H1 (cell line): Measurements from ENCODE around the gene CCDC71L. TPM values are rescaled to one million over a fixed set of nuclear protein-coding genes. Genes with fewer than 3 reads are reported as not detected.

Experiments
- CTCF ChIA-PET: fragments of 300-600 bp; sonication (Branson Sonifier 250); formaldehyde crosslinking; loops from one replicate; lab custom pipeline; 2021; ENCODE audit not compliant: partially characterized antibody; lab: Charles Lee
- POLR2A ChIA-PET: fragments of 300-600 bp; sonication (Branson Sonifier 250); formaldehyde crosslinking; loops from one replicate; lab custom pipeline; 2021; ENCODE audit warnings: inconsistent platforms; ENCODE audit not compliant: partially characterized antibody; lab: Charles Lee
- DNase-seq, 2 experiments: peaks; one replicate each; pipeline versions ENCODE4 v3.0.0 to v3.0.0-alpha.2; 2010 to 2022; ENCODE audit warnings: low spot score in 2 of 2, low read depth in 1 of 2, mixed read lengths in 1 of 2
- FAIRE-seq: peaks from 2 replicates; lab custom pipeline; 2011; peaks lifted over from hg19 to GRCh38; lab: Jason Lieb, UNC
- H2AFZ ChIP-seq: 2 replicates; pipeline ENCODE4 v1.8.1; 2012; ENCODE audit warnings: low read length, inconsistent platforms
- H2AK5ac ChIP-seq: 2 replicates; pipeline ENCODE4 v1.6.1; 2013; ENCODE audit warnings: low read depth, low read length
- H2BK120ac ChIP-seq: replicated peaks from 2 replicates; pipeline ENCODE3; 2013; ENCODE audit warnings: low read depth, low read length, inconsistent platforms
- H2BK12ac ChIP-seq: 2 replicates; pipeline ENCODE4 v1.6.1; 2013; ENCODE audit warnings: low read depth, low read length
- H2BK15ac ChIP-seq: 2 replicates; pipeline ENCODE4 v1.6.1; 2013; ENCODE audit warnings: low read length
- H2BK20ac ChIP-seq: 2 replicates; pipeline ENCODE4 v1.6.1; 2013; ENCODE audit warnings: low read length
- H2BK5ac ChIP-seq: 2 replicates; pipeline ENCODE4 v1.6.1; 2013; ENCODE audit warnings: low read depth, low read length
- H3K14ac ChIP-seq: 2 replicates; pipeline ENCODE4 v1.6.1; 2013; ENCODE audit warnings: inconsistent platforms; ENCODE audit not compliant: insufficient read length
- H3K18ac ChIP-seq: 2 replicates; pipeline ENCODE4 v1.6.1; 2013; ENCODE audit warnings: low read length; ENCODE audit errors: extremely low read depth
- H3K23ac ChIP-seq: 2 replicates; pipeline ENCODE4 v1.6.1; 2013; ENCODE audit warnings: inconsistent platforms; ENCODE audit not compliant: insufficient read length
- H3K23me2 ChIP-seq: 2 replicates; pipeline ENCODE4 v1.6.1; 2013; ENCODE audit warnings: low read depth, low read length
- H3K27ac ChIP-seq: 2 replicates; pipeline ENCODE4 v1.6.1; 2011; ENCODE audit warnings: low read depth, low read length, inconsistent platforms
- H3K27me3 ChIP-seq, 4 experiments: replicated peaks in 1 of 4; 1 replicate in 1 of 4; 2 replicates in 3 of 4; pipeline versions ENCODE4 v1.6.1 to v1.8.1; 2011 to 2013; ENCODE audit warnings: low read length in 3 of 4, mild to moderate bottlenecking in 3 of 4, inconsistent platforms in 2 of 4, mixed read lengths in 2 of 4, moderate library complexity in 1 of 4; ENCODE audit not compliant: control insufficient read depth in 3 of 4, insufficient read depth in 3 of 4; ENCODE audit errors: extremely low read depth in 1 of 4
- H3K36me3 ChIP-seq, 4 experiments: 2 replicates each; pipeline versions ENCODE4 v1.6.1 to v1.8.1; 2011 to 2013; ENCODE audit warnings: mild to moderate bottlenecking in 4 of 4, low read length in 3 of 4, moderate library complexity in 2 of 4, control low read depth in 1 of 4, inconsistent platforms in 1 of 4; ENCODE audit not compliant: insufficient read depth in 4 of 4, control insufficient read depth in 2 of 4
- H3K4ac ChIP-seq: replicated peaks from 2 replicates; pipeline ENCODE3; 2013; ENCODE audit warnings: low read length, low read depth, mixed read lengths, inconsistent platforms; ENCODE audit not compliant: insufficient read length
- H3K4me1 ChIP-seq, 4 experiments: replicated peaks in 1 of 4; 1 replicate in 1 of 4; 2 replicates in 3 of 4; pipeline versions ENCODE4 v1.6.1 to v1.8.1; 2011 to 2013; ENCODE audit warnings: low read length in 3 of 4, inconsistent platforms in 2 of 4, mixed read lengths in 1 of 4; ENCODE audit not compliant: insufficient read depth in 4 of 4, control insufficient read depth in 3 of 4
- H3K4me2 ChIP-seq, 2 experiments: 2 replicates each; pipeline versions ENCODE4 v1.6.1 to v1.8.1; 2011 to 2013; ENCODE audit warnings: low read depth in 2 of 2, low read length in 2 of 2, control low read depth in 1 of 2, inconsistent platforms in 1 of 2, mild to moderate bottlenecking in 1 of 2; ENCODE audit not compliant: insufficient read depth in 1 of 2
- H3K4me3 ChIP-seq, 4 experiments: fragments of 200-600, 300-600 bp in 1 of 4; sonication (generic), shearing (Covaris generic), sonication (Bioruptor Twin) in 1 of 4; 2 replicates each; pipeline versions ENCODE4 v1.5.1 to v1.8.1; 2011 to 2016; ENCODE audit warnings: low read length in 4 of 4, low read depth in 3 of 4, control low read depth in 2 of 4, inconsistent platforms in 2 of 4, mild to moderate bottlenecking in 2 of 4, mixed read lengths in 1 of 4, moderate library complexity in 1 of 4; ENCODE audit not compliant: insufficient read depth in 2 of 4; ENCODE audit errors: extremely low read depth in 1 of 4
- H3K56ac ChIP-seq: replicated peaks from 2 replicates; pipeline ENCODE3; 2013; ENCODE audit warnings: low read depth, mild to moderate bottlenecking, mixed read lengths, low read length, inconsistent platforms; ENCODE audit not compliant: insufficient read length
- H3K79me1 ChIP-seq: 2 replicates; pipeline ENCODE4 v1.6.1; 2013; ENCODE audit warnings: low read depth, low read length, control low read depth
- H3K79me2 ChIP-seq, 2 experiments: 2 replicates each; pipeline versions ENCODE4 v1.6.1 to v1.8.1; 2012 to 2013; ENCODE audit warnings: low read length in 2 of 2, mild to moderate bottlenecking in 2 of 2, inconsistent platforms in 1 of 2; ENCODE audit not compliant: insufficient read depth in 2 of 2, control insufficient read depth in 1 of 2
- H3K9ac ChIP-seq, 4 experiments: replicated peaks in 1 of 4; 1 replicate in 1 of 4; 2 replicates in 3 of 4; pipeline versions ENCODE4 v1.6.1 to v1.8.1; 2011 to 2013; ENCODE audit warnings: low read depth in 3 of 4, low read length in 3 of 4, control low read depth in 2 of 4, mild to moderate bottlenecking in 2 of 4, moderate library complexity in 2 of 4, inconsistent platforms in 1 of 4; ENCODE audit errors: extremely low read depth in 1 of 4
- H3K9me3 ChIP-seq, 2 experiments: 2 replicates each; pipeline versions ENCODE4 v1.6.1 to v1.8.1; 2012 to 2013; ENCODE audit warnings: mild to moderate bottlenecking in 2 of 2, moderate library complexity in 2 of 2, control low read depth in 1 of 2, inconsistent platforms in 1 of 2, low read depth in 1 of 2, low read length in 1 of 2, mixed read lengths in 1 of 2; ENCODE audit not compliant: insufficient read depth in 2 of 2
- H4K20me1 ChIP-seq, 2 experiments: replicated peaks in 1 of 2; 2 replicates each; pipeline versions ENCODE3 to v1.8.1; 2011 to 2013; ENCODE audit warnings: inconsistent platforms in 2 of 2, low read length in 2 of 2, mild to moderate bottlenecking in 1 of 2; ENCODE audit not compliant: insufficient read depth in 2 of 2, control insufficient read depth in 1 of 2
- H4K5ac ChIP-seq: 2 replicates; pipeline ENCODE4 v1.6.1; 2013; ENCODE audit warnings: low read length, low read depth, mixed read lengths, inconsistent platforms; ENCODE audit not compliant: insufficient read length
- H4K8ac ChIP-seq: 2 replicates; pipeline ENCODE4 v1.8.0; 2013; ENCODE audit warnings: mild to moderate bottlenecking, moderate library complexity, low read length, inconsistent platforms; ENCODE audit not compliant: insufficient read depth; ENCODE audit errors: extremely low read depth
- H4K91ac ChIP-seq: replicated peaks from 2 replicates; pipeline ENCODE3; 2013; ENCODE audit warnings: low read length, mixed read lengths, inconsistent platforms; ENCODE audit not compliant: insufficient read length
- ASH2L ChIP-seq: fragments of 200-600, 300-600 bp; sonication (generic); IDR thresholded peaks from one replicate; pipeline ENCODE4 v1.7.1; 2017; ENCODE audit warnings: low read length
- CEBPB ChIP-seq: IDR thresholded peaks from 2 replicates; pipeline ENCODE4 v1.6.1; 2012; ENCODE audit warnings: low read depth, low read length
- TAF7 ChIP-seq: optimal IDR thresholded peaks from 2 replicates; pipeline ENCODE3; 2011; ENCODE audit warnings: low read depth, mild to moderate bottlenecking, inconsistent platforms, low read length, moderate library complexity, borderline replicate concordance
- WGBS, 2 experiments: shearing (Covaris generic) in 1 of 2; methylation state at CpG; one replicate each; pipeline versions ENCODE4 v1.1.6 to v1.1.7; 2013 to 2015; ENCODE audit warnings: low lambda C conversion rate in 2 of 2, mixed read lengths in 2 of 2, inconsistent platforms in 1 of 2, low coverage in 1 of 2, missing lambda C conversion rate in 1 of 2; ENCODE audit not compliant: insufficient replicate concordance in 2 of 2, insufficient coverage in 1 of 2, insufficient read length in 1 of 2; ENCODE audit errors: extremely low coverage in 1 of 2, missing lambda C conversion rate in 1 of 2; 5-methylcytosine and 5-hydroxymethylcytosine counted together
- polyA plus RNA-seq, 7 experiments: library from polyadenylated mRNA; depleted of rRNA in 3 of 7; stranded (reverse) in 5 of 7; unstranded in 2 of 7; fragments of >200 nt in 5 of 7; fragments of 200-250 nt in 2 of 7; gene quantifications; 1 replicate in 5 of 7; 2 replicates in 1 of 7; 4 replicates in 1 of 7; pipeline versions ENCODE4 v1.2.1 to v1.2.3, GENCODE V29; 2011 to 2013; ENCODE audit warnings: missing spikeins in 2 of 7, mixed read lengths in 2 of 7
- total RNA-seq: library from RNA; stranded (reverse); fragmentation: NEBNext Ultra II Directional; extraction: Animal tissue kit (Norgen Biotek cat#: 25700); gene quantifications from 2 replicates; pipeline ENCODE4 v1.2.1, GENCODE V29; 2021
- TF ChIP-seq, protein P1 (sequence below): IDR thresholded peaks from 2 replicates; pipeline ENCODE4 v1.6.1; 2011; ENCODE audit warnings: low read length, improper control_type of control experiment

The CCDC71L gene
- total and polyA plus RNA-seq, 2 of the 8 experiments (the other 6 are each of a cell fraction or from before 2014, with no cell fraction given) = 12.5 to 16.7 TPM

DNA sequence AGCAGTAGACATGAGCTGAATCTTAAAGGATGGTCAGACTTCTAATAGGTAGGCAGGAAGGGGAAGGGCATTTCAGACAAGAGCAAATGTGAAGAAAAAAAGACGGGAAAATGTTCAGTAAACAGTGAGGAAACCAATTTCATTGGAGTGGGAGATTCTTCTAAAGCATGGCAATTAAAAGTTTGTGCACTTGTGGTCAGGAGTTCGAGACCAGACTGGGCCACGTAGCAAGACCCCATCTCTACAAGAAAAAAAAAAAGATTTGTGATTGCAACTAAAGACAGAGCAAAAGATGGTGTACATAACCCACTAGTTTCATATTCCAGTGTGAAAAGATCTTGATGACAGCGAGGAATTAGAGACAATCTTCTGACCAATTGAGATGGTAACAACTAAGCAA is 41.7 kb downstream of the CCDC71L start:
- no peak overlapping the region for H2AFZ ChIP-seq
- FAIRE-seq = no peak
- no peak overlapping the region for H3K9ac ChIP-seq
- no peak overlapping the region for H3K27ac ChIP-seq
- no peak overlapping the region for H4K8ac ChIP-seq
- H3K4me2 ChIP-seq = no peak overlapping the region
- no peak overlapping the region for H2BK12ac ChIP-seq
- no peak overlapping the region for H3K4ac ChIP-seq
- no peak overlapping the region for H4K5ac ChIP-seq
- ChIA-PET CTCF (no interaction called here), POLR2A (no interaction called here)
- H3K23ac ChIP-seq = no peak overlapping the region
- H3K23me2 ChIP-seq = no peaks in the 10 kb centered on the region
- whole genome bisulfite sequencing, 2 experiments = 87% methylated on average over 4 of the region's 4 CpGs; no CpG with 5 or more reads in 1 of the 2 experiments
- H3K56ac ChIP-seq = no peak overlapping the region
- no peaks in the 10 kb centered on the region for H3K79me1 ChIP-seq
- H2BK120ac ChIP-seq = no peak overlapping the region
- no peak overlapping the region for H3K18ac ChIP-seq
- H3K36me3 ChIP-seq = no peaks in the 10 kb centered on the region
- peaks cover 0 to 1% (median 0%) of the 10 kb centered on the region in 4 experiments; a peak in 2 of 7 replicates for H3K27me3 ChIP-seq
- H3K14ac ChIP-seq = no peak overlapping the region
- H4K20me1 ChIP-seq = no peaks in the 10 kb centered on the region
- no peaks in the 10 kb centered on the region for H3K79me2 ChIP-seq
- H3K9me3 ChIP-seq = 0 out of 4 replicates have a peak, but pooled peaks cover 0 to 7% of the 10 kb centered on the region in 2 experiments
- H3K4me3 ChIP-seq = no peak overlapping the region
- H2BK20ac ChIP-seq = no peak overlapping the region
- H2BK5ac ChIP-seq = no peak overlapping the region
- no peak overlapping the region for H2BK15ac ChIP-seq
- no peak overlapping the region for H4K91ac ChIP-seq
- H2AK5ac ChIP-seq = no peak overlapping the region
- no peaks in the 10 kb centered on the region for H3K4me1 ChIP-seq
- TF ChIP-seq, protein P1, sequence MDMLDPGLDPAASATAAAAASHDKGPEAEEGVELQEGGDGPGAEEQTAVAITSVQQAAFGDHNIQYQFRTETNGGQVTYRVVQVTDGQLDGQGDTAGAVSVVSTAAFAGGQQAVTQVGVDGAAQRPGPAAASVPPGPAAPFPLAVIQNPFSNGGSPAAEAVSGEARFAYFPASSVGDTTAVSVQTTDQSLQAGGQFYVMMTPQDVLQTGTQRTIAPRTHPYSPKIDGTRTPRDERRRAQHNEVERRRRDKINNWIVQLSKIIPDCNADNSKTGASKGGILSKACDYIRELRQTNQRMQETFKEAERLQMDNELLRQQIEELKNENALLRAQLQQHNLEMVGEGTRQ = no peak
- no peak for TF ChIP-seq ASH2L
- TF ChIP-seq CEBPB = no peak
- TF ChIP-seq TAF7 = no peak
- DNase-seq = no peak
